GM23338 (cell line): ENCODE data around the gene SNRNP200. TPM values are rescaled to one million over a fixed set of nuclear protein-coding genes. Genes with fewer than 3 reads are reported as not detected.

Source experiments
- ATAC-seq: fragments of 200-7000 bp; cut with Tn5 transposase; 3 replicates; pipeline ENCODE4 v1.9.1; 2020
- DNase-seq: peaks from one replicate; pipeline ENCODE4 v3.0.0-alpha.2; 2015; ENCODE audit warnings: low spot score
- H2AFZ ChIP-seq: fragments of 200-600 bp; sonication (generic); 2 replicates; pipeline ENCODE4 v1.8.0; 2016; ENCODE audit warnings: antibody characterized with exemption, mild to moderate bottlenecking, moderate library complexity
- H3F3A ChIP-seq: fragments of 200-600 bp; sonication (generic); replicated peaks from 2 replicates; pipeline ENCODE4 v1.8.0; 2017; ENCODE audit warnings: antibody characterized with exemption, mixed run types, low read depth
- H3K27ac ChIP-seq: fragments of 200-600 bp; sonication (generic); 2 replicates; pipeline ENCODE4 v1.6.1; 2016; ENCODE audit warnings: low read depth
- H3K27me3 ChIP-seq: fragments of 200-600 bp; sonication (generic); 2 replicates; pipeline ENCODE4 v1.8.0; 2016; ENCODE audit warnings: mild to moderate bottlenecking, mixed run types, moderate library complexity; ENCODE audit not compliant: insufficient read depth
- H3K36me3 ChIP-seq: fragments of 200-600 bp; sonication (generic); 2 replicates; pipeline ENCODE4 v1.8.0; 2016; ENCODE audit warnings: mild to moderate bottlenecking; ENCODE audit not compliant: insufficient read depth
- H3K4me1 ChIP-seq: fragments of 200-600 bp; sonication (generic); 2 replicates; pipeline ENCODE4 v1.8.0; 2016; ENCODE audit warnings: mild to moderate bottlenecking, moderate library complexity; ENCODE audit not compliant: insufficient read depth
- H3K4me2 ChIP-seq: fragments of 200-600 bp; sonication (generic); 2 replicates; pipeline ENCODE4 v1.7.1; 2017; ENCODE audit warnings: mixed run types
- H3K4me3 ChIP-seq: fragments of 200-600 bp; sonication (generic); 2 replicates; pipeline ENCODE4 v1.6.1; 2016; ENCODE audit warnings: mixed run types
- H3K79me2 ChIP-seq: fragments of 200-600 bp; sonication (generic); replicated peaks from 2 replicates; pipeline ENCODE4 v1.8.0; 2017; ENCODE audit warnings: mild to moderate bottlenecking; ENCODE audit not compliant: insufficient read depth
- H3K9me2 ChIP-seq: fragments of 200-600 bp; sonication (generic); 2 replicates; pipeline ENCODE4 v1.8.0; 2017; ENCODE audit not compliant: insufficient read depth
- H4K20me1 ChIP-seq: fragments of 200-600 bp; sonication (generic); replicated peaks from 2 replicates; pipeline ENCODE4 v1.8.0; 2017; ENCODE audit warnings: mild to moderate bottlenecking; ENCODE audit not compliant: insufficient read depth
- H3K27ac Mint-ChIP-seq: 2 replicates; pipeline ENCODE4 v1.8.0; 2020; ENCODE audit warnings: inconsistent platforms, mild to moderate bottlenecking, moderate library complexity, mixed read lengths
- H3K27me3 Mint-ChIP-seq: 3 replicates; pipeline ENCODE4 v1.8.0; 2022; ENCODE audit warnings: low read depth, mild to moderate bottlenecking, moderate library complexity, mixed read lengths, inconsistent platforms; ENCODE audit not compliant: insufficient read depth, poor library complexity
- H3K36me3 Mint-ChIP-seq: 3 replicates; pipeline ENCODE4 v1.8.0; 2021; ENCODE audit warnings: low read depth, mild to moderate bottlenecking, inconsistent platforms, moderate library complexity, mixed read lengths
- H3K4me1 Mint-ChIP-seq: 3 replicates; pipeline ENCODE4 v1.8.0; 2020; ENCODE audit warnings: mild to moderate bottlenecking, inconsistent platforms, mixed read lengths
- H3K4me3 Mint-ChIP-seq: 3 replicates; pipeline ENCODE4 v1.8.0; 2021; ENCODE audit warnings: moderate library complexity, mild to moderate bottlenecking, inconsistent platforms, mixed read lengths
- H3K9me3 Mint-ChIP-seq: 3 replicates; pipeline ENCODE4 v1.8.0; 2020; ENCODE audit warnings: moderate library complexity, mild to moderate bottlenecking, inconsistent platforms, mixed read lengths
- CREB1 ChIP-seq: fragments of 250-450 bp; sonication (Bioruptor Pico); IDR thresholded peaks from 2 replicates; pipeline ENCODE4 v1.5.0; 2020; ENCODE audit warnings: low read depth, mild to moderate bottlenecking, moderate library complexity
- CTCF ChIP-seq, 2 experiments: fragments of 200-600 bp in 1 of 2; sonication (generic) in 1 of 2; conservative IDR thresholded peaks; 2 replicates each; pipeline versions ENCODE4 v1.5.1 to v1.6.1; 2016 to 2017; ENCODE audit warnings: antibody characterized with exemption in 2 of 2, low read depth in 2 of 2, mild to moderate bottlenecking in 2 of 2, moderate library complexity in 1 of 2
- ETS1 ChIP-seq: IDR thresholded peaks from 2 replicates; pipeline ENCODE4 v1.6.1; 2016; ENCODE audit warnings: antibody characterized with exemption
- EZH2 ChIP-seq: fragments of 200-600 bp; sonication (generic); IDR thresholded peaks from one replicate; pipeline ENCODE4 v1.8.0; 2017; ENCODE audit warnings: antibody characterized with exemption, mild to moderate bottlenecking, low read depth; ENCODE audit not compliant: unreplicated experiment
- EZH2phosphoT487 ChIP-seq: fragments of 200-600 bp; sonication (generic); IDR thresholded peaks from one replicate; pipeline ENCODE4 v1.8.1; 2018; ENCODE audit warnings: antibody characterized with exemption; ENCODE audit not compliant: unreplicated experiment
- JUNB ChIP-seq: IDR thresholded peaks from one replicate; pipeline ENCODE4 v1.6.1; 2016; ENCODE audit warnings: antibody characterized with exemption; ENCODE audit not compliant: unreplicated experiment
- NANOG ChIP-seq: IDR thresholded peaks from 2 replicates; pipeline ENCODE4 v1.6.1; 2016; ENCODE audit warnings: antibody characterized with exemption, borderline replicate concordance
- POLR2AphosphoS5 ChIP-seq: IDR thresholded peaks from 2 replicates; pipeline ENCODE4 v1.6.1; 2016; ENCODE audit warnings: antibody characterized with exemption, low read depth
- STAT1 ChIP-seq: IDR thresholded peaks from one replicate; pipeline ENCODE4 v1.6.1; 2016; ENCODE audit warnings: antibody characterized with exemption; ENCODE audit not compliant: unreplicated experiment
- ZNF114 ChIP-seq: fragments of 250-450 bp; sonication (Bioruptor Pico); IDR thresholded peaks from 2 replicates; pipeline ENCODE4 v1.5.0; 2020; ENCODE audit warnings: mild to moderate bottlenecking, moderate library complexity
- ZNF331 ChIP-seq: fragments of 250-450 bp; sonication (Bioruptor Pico); IDR thresholded peaks from 2 replicates; pipeline ENCODE4 v1.5.0; 2020; ENCODE audit warnings: low read depth, mild to moderate bottlenecking, moderate library complexity
- ZNF462 ChIP-seq: fragments of 250-450 bp; sonication (Bioruptor Pico); IDR thresholded peaks from 2 replicates; pipeline ENCODE4 v1.5.0; 2020; ENCODE audit warnings: mild to moderate bottlenecking, moderate library complexity
- polyA plus RNA-seq: library from polyadenylated mRNA; unstranded; fragments of >200 nt; fragmentation: Nextera tagmentation; extraction: Ambion mirVana; gene quantifications from 2 replicates; pipeline ENCODE4 v1.2.1, GENCODE V29; 2016
- total RNA-seq: library from RNA; depleted of rRNA; stranded (reverse); fragments of >200 nt; shearing (Covaris generic); gene quantifications from 2 replicates; pipeline ENCODE4 v1.2.3, GENCODE V29; 2014
- TF ChIP-seq, protein P1 (sequence below): IDR thresholded peaks from one replicate; pipeline ENCODE4 v1.6.1; 2018; ENCODE audit warnings: antibody characterized with exemption; ENCODE audit not compliant: unreplicated experiment

Gene SNRNP200
- total and polyA plus RNA-seq, 2 experiments from 2014 or later: 70.7 to 179 TPM

- Histone ChIP-seq H3K36me3 (no peaks in the 10 kb centered on the region), H3K27ac (no peak overlapping the region), H3K4me3 (peak overlapping the region; percentile 70), H3F3A (peaks cover 15% of the 10 kb centered on the region; the same call in 1 of the 2 replicates), H3K4me2 (peak overlapping the region; percentile 90), H3K9me2 (no peaks in the 10 kb centered on the region), H3K79me2 (no peaks in the 10 kb centered on the region), H3K27me3 (peaks cover 53% of the 10 kb centered on the region), H4K20me1 (no peaks in the 10 kb centered on the region), H2AFZ (peak overlapping the region; percentile 99), H3K4me1 (0 out of 2 replicates have a peak, but pooled peaks cover 8% of the 10 kb centered on the region)
- Mint-ChIP-seq H3K9me3 (no peaks in the 10 kb centered on the region; the same call in 2 of the 3 replicates), H3K27ac (no peak overlapping the region), H3K4me1 (peaks cover 16% of the 10 kb centered on the region), H3K4me3 (peak overlapping the region; percentile 85), H3K36me3 (peaks cover 24% of the 10 kb centered on the region), H3K27me3 (peaks cover 35% of the 10 kb centered on the region)
- DNase-seq (no peak), ATAC-seq (peak; percentile 2; the same call in 2 of the 3 replicates)
- TF ChIP-seq, protein P1, sequence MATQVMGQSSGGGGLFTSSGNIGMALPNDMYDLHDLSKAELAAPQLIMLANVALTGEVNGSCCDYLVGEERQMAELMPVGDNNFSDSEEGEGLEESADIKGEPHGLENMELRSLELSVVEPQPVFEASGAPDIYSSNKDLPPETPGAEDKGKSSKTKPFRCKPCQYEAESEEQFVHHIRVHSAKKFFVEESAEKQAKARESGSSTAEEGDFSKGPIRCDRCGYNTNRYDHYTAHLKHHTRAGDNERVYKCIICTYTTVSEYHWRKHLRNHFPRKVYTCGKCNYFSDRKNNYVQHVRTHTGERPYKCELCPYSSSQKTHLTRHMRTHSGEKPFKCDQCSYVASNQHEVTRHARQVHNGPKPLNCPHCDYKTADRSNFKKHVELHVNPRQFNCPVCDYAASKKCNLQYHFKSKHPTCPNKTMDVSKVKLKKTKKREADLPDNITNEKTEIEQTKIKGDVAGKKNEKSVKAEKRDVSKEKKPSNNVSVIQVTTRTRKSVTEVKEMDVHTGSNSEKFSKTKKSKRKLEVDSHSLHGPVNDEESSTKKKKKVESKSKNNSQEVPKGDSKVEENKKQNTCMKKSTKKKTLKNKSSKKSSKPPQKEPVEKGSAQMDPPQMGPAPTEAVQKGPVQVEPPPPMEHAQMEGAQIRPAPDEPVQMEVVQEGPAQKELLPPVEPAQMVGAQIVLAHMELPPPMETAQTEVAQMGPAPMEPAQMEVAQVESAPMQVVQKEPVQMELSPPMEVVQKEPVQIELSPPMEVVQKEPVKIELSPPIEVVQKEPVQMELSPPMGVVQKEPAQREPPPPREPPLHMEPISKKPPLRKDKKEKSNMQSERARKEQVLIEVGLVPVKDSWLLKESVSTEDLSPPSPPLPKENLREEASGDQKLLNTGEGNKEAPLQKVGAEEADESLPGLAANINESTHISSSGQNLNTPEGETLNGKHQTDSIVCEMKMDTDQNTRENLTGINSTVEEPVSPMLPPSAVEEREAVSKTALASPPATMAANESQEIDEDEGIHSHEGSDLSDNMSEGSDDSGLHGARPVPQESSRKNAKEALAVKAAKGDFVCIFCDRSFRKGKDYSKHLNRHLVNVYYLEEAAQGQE: no peak
- no peak for TF ChIP-seq ZNF462 (CRISPR knock-in tag)
- TF ChIP-seq EZH2: no peak
- TF ChIP-seq EZH2phosphoT487: no peak
- no peak for TF ChIP-seq NANOG
- TF ChIP-seq POLR2AphosphoS5: no peak
- no peak for TF ChIP-seq CTCF (conservative IDR thresholded peaks at IDR 0.05; ENCODE audit: low read depth in 2 of 2)
- no peak for TF ChIP-seq JUNB
- no peak for TF ChIP-seq ZNF114 (CRISPR knock-in tag)
- no peak for TF ChIP-seq CREB1 (CRISPR knock-in tag)
- TF ChIP-seq ETS1: no peak
- no peak for TF ChIP-seq STAT1
- TF ChIP-seq ZNF331 (CRISPR knock-in tag): no peak
Observed at GRCh38 chr2:96325884-96326255, 20.5 kb upstream of the SNRNP200 start.
